Measurements from ENCODE around the gene FTO.
A peak's percentile ranks its signal among the peaks of the same experiment; 100 is the strongest.

FTO gene

GRCh38 chr16:53968896-53969295 is 264.9 kb downstream of the FTO start:
- Histone ChIP-seq H3K27ac (peak overlapping the region in 1 of 21 experiments; percentile 4), H3K4me3 (no peak overlapping the region)

DNA sequence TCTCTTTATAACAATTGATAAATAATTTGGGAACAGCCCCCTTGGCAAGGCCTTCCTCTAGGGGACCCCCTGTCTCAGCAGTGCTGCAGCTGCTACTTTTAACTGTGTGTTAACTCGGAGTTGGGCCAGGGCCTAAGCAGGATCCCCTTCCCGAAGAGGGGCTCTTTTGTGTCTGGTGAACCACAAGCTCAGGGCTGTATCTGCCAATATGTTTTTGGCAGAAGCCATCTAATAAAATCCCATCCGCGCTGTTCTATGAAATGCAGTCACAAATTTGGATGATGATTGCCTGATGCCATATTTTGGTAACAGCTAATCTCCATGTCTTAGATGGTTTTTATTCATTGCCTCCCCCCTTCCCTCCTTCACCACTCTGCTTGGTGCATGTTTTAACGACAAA is 267.7 kb downstream of the FTO start:
- no peak overlapping the region for H3K4me3 ChIP-seq
- H3K27ac ChIP-seq, result no peak overlapping the region

GRCh38 chr16:53973021-53973420 is 269.1 kb downstream of the FTO start:
- no peak overlapping the region for H3K4me3 ChIP-seq
- H3K27ac ChIP-seq, result no peak overlapping the region

GRCh38 chr16:53974484-53975080 is 270.6 kb downstream of the FTO start:
- Histone ChIP-seq H3K27ac (no peak overlapping the region), H3K4me3 (no peak overlapping the region)

GRCh38 chr16:53980675-53981074 is 276.7 kb downstream of the FTO start:
- H3K4me3 ChIP-seq, result no peak overlapping the region

DNA sequence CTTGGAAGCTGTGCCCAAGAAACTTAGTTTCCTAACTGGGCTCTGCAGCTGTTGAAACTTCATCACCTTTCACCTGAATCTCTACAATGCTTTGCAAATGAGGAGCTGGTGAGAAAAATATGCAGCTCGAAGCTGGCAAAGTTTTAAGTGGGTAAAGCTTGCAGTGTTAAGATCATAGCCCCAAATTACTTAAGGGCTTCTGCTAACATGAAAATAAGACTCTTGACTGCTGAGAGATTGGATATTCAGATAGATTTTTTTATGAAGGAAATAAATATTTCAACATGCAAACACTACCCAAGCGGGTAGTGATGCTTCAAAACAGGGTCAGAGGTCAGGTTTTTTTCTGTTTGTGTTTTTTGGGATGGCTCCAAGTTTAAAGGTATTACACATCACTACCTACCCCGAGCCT is 278.7 kb downstream of the FTO start:
- H3K27ac ChIP-seq, result no peak overlapping the region
- H3K4me3 ChIP-seq, result no peak overlapping the region

More at GRCh38 chr16:53980675-53981074, 276.7 kb downstream of the FTO start:
- peak overlapping the region in 2 of 21 experiments; percentile 5 to 30 for H3K27ac ChIP-seq

GRCh38 chr16:53984936-53985335 is 281.0 kb downstream of the FTO start:
- Histone ChIP-seq H3K4me3 (no peak overlapping the region), H3K27ac (peak overlapping the region in 6 of 21 experiments; percentile 14 to 50 (median 41))

GRCh38 chr16:53985861-53986260 is 281.9 kb downstream of the FTO start:
- no peak overlapping the region for H3K4me3 ChIP-seq
- peak overlapping the region in 8 of 21 experiments; percentile 9 to 59 (median 41) for H3K27ac ChIP-seq

GRCh38 chr16:53986793-53987192 is 282.8 kb downstream of the FTO start:
- H3K4me3 ChIP-seq, result no peak overlapping the region
- no peak overlapping the region for H3K27ac ChIP-seq

DNA sequence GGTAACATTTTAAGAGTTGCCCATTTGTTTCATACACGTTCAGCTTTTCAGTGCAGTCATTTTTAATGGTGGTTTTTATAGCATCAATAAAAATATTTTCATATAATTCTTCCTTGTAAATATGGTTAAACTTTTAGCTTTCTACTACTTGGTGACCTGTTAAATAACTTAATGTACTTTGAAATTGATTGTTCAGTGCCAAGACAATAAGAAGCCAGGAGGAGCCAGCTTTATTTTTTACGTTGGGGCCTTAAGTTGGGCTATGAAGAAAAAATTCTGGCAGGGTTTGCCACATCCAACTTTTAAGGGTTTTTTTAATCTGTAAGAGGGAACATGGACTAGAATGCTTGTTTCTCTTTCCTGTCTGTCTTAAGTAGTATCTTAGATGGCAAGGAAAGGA is 284.2 kb downstream of the FTO start:
- no peak overlapping the region for H3K4me3 ChIP-seq
- no peak overlapping the region for H3K27ac ChIP-seq

- Histone ChIP-seq H3K27ac (no peak overlapping the region), H3K4me3 (no peak overlapping the region)
Measured at GRCh38 chr16:53989597-53989996, 285.6 kb downstream of the FTO start.

DNA sequence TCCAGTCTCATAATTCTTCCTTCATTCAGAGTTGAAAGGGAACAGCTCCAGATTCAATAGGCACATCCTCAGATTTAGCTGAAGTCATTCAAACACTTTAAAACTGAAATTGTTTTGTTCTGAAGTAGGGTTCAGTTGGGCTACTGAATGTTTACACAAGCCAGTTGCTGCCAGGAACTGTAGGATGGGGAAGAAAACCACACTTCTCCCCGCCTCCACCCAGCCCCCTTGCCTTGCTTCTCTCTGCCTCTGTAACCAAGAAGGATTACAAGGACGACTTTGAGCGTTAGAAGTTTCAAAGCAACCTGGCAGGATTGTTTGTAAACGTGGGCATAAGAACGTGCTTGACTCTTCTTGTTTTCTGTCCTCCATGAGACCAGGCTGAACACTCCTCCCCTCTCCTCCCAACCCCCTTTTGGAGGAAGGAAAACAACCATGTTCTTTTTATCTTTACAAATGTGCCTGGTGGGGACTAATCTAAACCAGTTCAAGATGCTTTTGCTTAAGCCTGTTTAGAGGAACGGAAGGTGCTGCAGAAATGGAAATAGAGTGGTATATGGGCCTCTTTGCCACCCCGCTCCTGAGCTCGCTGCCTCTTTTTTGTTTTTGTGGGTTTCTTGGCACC is 287.9 kb downstream of the FTO start:
- H3K27ac ChIP-seq, result peak overlapping the region in 3 of 21 experiments; percentile 20 to 40 (median 28)
- no peak overlapping the region for H3K4me3 ChIP-seq

GRCh38 chr16:53995378-53995777 is 291.4 kb downstream of the FTO start:
- Histone ChIP-seq H3K4me3 (no peak overlapping the region), H3K27ac (no peak overlapping the region)

DNA sequence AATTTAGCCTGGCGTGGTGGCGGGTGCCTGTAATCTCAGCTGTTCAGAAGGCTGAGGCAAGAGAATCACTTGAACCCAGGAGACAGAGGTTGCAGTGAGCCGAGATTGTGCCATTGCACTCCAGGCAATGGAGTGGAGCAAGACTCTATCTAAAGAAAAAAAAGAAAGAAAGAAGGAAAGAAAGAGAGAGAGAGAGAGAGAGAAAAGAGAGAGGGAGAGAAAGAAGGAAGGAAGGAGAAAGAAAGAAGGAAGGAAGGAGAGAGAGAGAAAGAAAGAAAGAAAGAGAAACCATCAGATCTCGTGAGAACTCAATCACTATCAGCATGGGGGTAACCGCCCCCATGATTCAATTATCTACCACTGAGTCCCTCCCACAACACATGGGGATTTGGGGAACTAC is 293.0 kb downstream of the FTO start:
- Histone ChIP-seq H3K27ac (no peak overlapping the region), H3K4me3 (no peak overlapping the region)

GRCh38 chr16:53998024-53998810 is 294.3 kb downstream of the FTO start:
- Histone ChIP-seq H3K27ac (no peak overlapping the region), H3K4me3 (no peak overlapping the region)

GRCh38 chr16:53998966-53999522 is 295.1 kb downstream of the FTO start:
- H3K27ac ChIP-seq, result no peak overlapping the region
- no peak overlapping the region for H3K4me3 ChIP-seq

DNA sequence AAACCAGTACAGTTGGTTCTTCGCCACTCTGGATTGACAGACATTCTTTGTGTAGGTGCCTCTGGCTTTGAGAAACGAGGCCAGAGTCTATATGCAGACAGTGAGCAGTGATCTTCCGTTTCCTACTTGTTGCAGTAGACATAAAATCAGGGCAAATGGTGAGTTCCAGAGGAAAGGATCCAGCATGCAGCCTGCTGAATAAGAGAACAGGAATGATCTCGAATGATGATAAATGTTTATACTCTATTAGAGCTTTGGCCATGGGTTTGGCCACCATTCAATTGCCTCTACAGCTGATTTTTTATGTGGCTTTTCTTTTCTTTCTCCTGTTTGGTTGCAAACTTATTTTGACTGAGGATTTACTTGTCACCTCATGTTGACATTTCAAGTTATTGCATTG is 295.9 kb downstream of the FTO start:
- H3K4me3 ChIP-seq, result no peak overlapping the region
- H3K27ac ChIP-seq, result peak overlapping the region in 1 of 21 experiments; percentile 2

- Histone ChIP-seq H3K4me3 (no peak overlapping the region), H3K27ac (no peak overlapping the region)
Measured at GRCh38 chr16:54000361-54000760, 296.4 kb downstream of the FTO start.

- H3K27ac ChIP-seq, result no peak overlapping the region
- H3K4me3 ChIP-seq, result no peak overlapping the region
Measured at GRCh38 chr16:54006693-54007092, 302.7 kb downstream of the FTO start.

DNA sequence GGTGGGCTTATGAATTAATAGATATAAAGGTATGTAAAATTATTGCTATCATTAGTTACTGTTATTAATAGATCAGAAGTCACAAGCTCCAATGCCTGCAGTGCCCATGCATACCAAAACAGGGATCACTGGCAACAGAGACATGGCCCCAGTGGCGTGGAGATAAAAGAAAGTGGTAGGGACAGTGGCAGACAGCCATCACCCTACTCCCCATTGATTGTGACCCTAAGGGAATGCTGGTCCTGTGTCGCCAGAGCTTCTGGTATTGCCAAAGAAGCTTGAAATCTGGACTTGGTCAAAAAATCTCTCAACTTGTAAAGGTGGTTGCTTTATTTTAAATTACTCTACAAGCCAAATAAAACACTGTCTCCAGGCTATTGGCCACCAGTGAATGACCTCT is 303.5 kb downstream of the FTO start:
- no peak overlapping the region for H3K4me3 ChIP-seq
- no peak overlapping the region for H3K27ac ChIP-seq
